Measurements from ENCODE around the gene TCP11L1. TPM values are rescaled to one million over a fixed set of nuclear protein-coding genes. Genes with fewer than 3 reads are reported as not detected.

TCP11L1 gene
- total RNA-seq, 1 donor from 2014 or later = 42.0 TPM

DNA sequence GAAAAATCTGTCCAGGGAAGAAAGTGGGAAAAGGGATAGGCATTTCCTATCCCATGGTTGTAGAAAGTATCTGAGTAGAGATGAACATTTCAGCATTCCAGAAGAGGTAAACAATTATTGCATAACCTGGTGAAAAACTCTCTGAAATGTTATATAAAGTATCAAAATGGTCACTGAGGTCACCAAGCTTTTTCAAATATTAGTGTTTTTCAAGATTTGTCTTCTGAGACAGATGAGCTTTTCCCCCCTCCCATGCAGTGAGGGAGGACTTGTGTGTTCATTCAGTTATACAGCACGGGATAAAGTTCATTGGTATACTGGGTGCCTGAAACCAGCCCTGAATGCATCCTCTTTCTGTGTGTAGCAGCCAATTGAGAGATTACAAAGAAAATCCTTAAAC is 25.6 kb upstream of the TCP11L1 start:
- no peak for DNase-seq
- Mint-ChIP-seq H3K27ac (ENCODE audit: unreplicated experiment) (no peak overlapping the region), H3K4me3 (ENCODE audit: unreplicated experiment) (no peak overlapping the region), H3K36me3 (ENCODE audit: unreplicated experiment) (no peaks in the 10 kb centered on the region), H3K9me3 (ENCODE audit: unreplicated experiment) (peaks cover 13% of the 10 kb centered on the region), H3K4me1 (ENCODE audit: low read depth, unreplicated experiment) (peaks cover 9% of the 10 kb centered on the region), H3K27me3 (ENCODE audit: unreplicated experiment) (peaks cover 6% of the 10 kb centered on the region)
- TF ChIP-seq, protein P1, sequence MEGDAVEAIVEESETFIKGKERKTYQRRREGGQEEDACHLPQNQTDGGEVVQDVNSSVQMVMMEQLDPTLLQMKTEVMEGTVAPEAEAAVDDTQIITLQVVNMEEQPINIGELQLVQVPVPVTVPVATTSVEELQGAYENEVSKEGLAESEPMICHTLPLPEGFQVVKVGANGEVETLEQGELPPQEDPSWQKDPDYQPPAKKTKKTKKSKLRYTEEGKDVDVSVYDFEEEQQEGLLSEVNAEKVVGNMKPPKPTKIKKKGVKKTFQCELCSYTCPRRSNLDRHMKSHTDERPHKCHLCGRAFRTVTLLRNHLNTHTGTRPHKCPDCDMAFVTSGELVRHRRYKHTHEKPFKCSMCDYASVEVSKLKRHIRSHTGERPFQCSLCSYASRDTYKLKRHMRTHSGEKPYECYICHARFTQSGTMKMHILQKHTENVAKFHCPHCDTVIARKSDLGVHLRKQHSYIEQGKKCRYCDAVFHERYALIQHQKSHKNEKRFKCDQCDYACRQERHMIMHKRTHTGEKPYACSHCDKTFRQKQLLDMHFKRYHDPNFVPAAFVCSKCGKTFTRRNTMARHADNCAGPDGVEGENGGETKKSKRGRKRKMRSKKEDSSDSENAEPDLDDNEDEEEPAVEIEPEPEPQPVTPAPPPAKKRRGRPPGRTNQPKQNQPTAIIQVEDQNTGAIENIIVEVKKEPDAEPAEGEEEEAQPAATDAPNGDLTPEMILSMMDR (IDR thresholded peaks at IDR 0.05; ENCODE audit: partially characterized antibody, unreplicated experiment) = no peak

GRCh38 chr11:33015621-33016551 is 23.5 kb upstream of the TCP11L1 start, which contains the start of gene DEPDC7:
TSS of gene DEPDC7 (plus strand) at chr11:33015878. CDS start at chr11:33015956, 78 bp downstream.
- peaks cover 10% of the 10 kb centered on the region for H3K4me1 Mint-ChIP-seq (ENCODE audit: low read depth, unreplicated experiment)
- DNase-seq = peak; percentile 95
- TF ChIP-seq, protein P1 (IDR thresholded peaks at IDR 0.05; ENCODE audit: partially characterized antibody, unreplicated experiment) = no peak
- no peaks in the 10 kb centered on the region for H3K36me3 Mint-ChIP-seq (ENCODE audit: unreplicated experiment)
- H3K27me3 Mint-ChIP-seq (ENCODE audit: unreplicated experiment) = peaks cover 6% of the 10 kb centered on the region
- peak within 1 kb of the TSS; percentile 92 for H3K27ac Mint-ChIP-seq (ENCODE audit: unreplicated experiment)
- peak within 1 kb of the TSS; percentile 97 for H3K4me3 Mint-ChIP-seq (ENCODE audit: unreplicated experiment)
- H3K9me3 Mint-ChIP-seq (ENCODE audit: unreplicated experiment) = peaks cover 13% of the 10 kb centered on the region

GRCh38 chr11:33016654-33017053 is 22.7 kb upstream of the TCP11L1 start:
- no peaks in the 10 kb centered on the region for H3K36me3 Mint-ChIP-seq (ENCODE audit: unreplicated experiment)
- peaks cover 10% of the 10 kb centered on the region for H3K4me1 Mint-ChIP-seq (ENCODE audit: low read depth, unreplicated experiment)
- peak overlapping the region; percentile 92 for H3K27ac Mint-ChIP-seq (ENCODE audit: unreplicated experiment)
- H3K9me3 Mint-ChIP-seq (ENCODE audit: unreplicated experiment) = peaks cover 13% of the 10 kb centered on the region
- DNase-seq = no peak
- TF ChIP-seq, protein P1 (IDR thresholded peaks at IDR 0.05; ENCODE audit: partially characterized antibody, unreplicated experiment) = no peak
- peak overlapping the region; percentile 97 for H3K4me3 Mint-ChIP-seq (ENCODE audit: unreplicated experiment)
- H3K27me3 Mint-ChIP-seq (ENCODE audit: unreplicated experiment) = peaks cover 6% of the 10 kb centered on the region

DNA sequence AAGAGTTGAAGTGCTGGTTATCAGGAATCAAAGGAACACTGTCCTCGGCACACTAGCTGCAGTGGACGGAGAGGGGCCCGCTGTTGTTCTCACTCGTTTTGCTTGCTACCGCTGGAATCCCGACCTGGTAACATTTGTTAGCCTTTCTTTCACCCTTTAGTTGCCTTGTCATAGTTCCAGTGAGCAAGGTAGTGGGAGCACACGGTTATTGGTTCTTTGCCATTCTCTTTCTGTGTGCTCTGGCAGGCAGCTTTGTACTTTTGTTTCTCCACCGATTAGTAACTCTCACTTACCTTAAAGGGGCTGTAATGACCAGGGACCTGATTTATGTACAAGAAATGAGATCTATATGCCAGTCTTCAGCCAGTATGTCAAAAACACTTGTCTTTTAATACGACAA is 21.9 kb upstream of the TCP11L1 start:
- H3K27ac Mint-ChIP-seq (ENCODE audit: unreplicated experiment) = no peak overlapping the region
- peaks cover 6% of the 10 kb centered on the region for H3K27me3 Mint-ChIP-seq (ENCODE audit: unreplicated experiment)
- TF ChIP-seq, protein P1 (IDR thresholded peaks at IDR 0.05; ENCODE audit: partially characterized antibody, unreplicated experiment) = no peak
- peaks cover 10% of the 10 kb centered on the region for H3K4me1 Mint-ChIP-seq (ENCODE audit: low read depth, unreplicated experiment)
- no peak for DNase-seq
- H3K36me3 Mint-ChIP-seq (ENCODE audit: unreplicated experiment) = no peaks in the 10 kb centered on the region
- H3K4me3 Mint-ChIP-seq (ENCODE audit: unreplicated experiment) = peak overlapping the region; percentile 97
- H3K9me3 Mint-ChIP-seq (ENCODE audit: unreplicated experiment) = peaks cover 13% of the 10 kb centered on the region

DNA sequence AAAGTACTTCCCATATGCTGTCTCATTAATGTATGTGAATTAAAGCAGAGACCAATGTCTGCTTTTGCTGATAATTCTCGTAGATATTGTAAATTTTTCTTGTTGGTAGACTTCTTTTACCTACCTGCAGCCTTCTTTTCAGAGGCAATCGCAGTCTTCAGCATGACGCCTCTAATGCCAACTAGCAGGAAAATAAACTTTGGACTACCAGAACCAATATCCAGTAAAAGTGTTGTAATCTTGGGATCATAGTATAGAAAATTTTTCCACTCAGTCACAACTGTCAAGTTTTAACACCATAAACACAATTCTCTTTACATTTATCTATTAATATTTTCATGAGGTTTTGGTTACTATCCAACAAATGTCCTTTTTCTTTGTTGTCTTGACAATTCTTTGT is 21.4 kb upstream of the TCP11L1 start:
- Mint-ChIP-seq H3K27ac (ENCODE audit: unreplicated experiment) (no peak overlapping the region), H3K9me3 (ENCODE audit: unreplicated experiment) (peaks cover 13% of the 10 kb centered on the region), H3K27me3 (ENCODE audit: unreplicated experiment) (peaks cover 6% of the 10 kb centered on the region), H3K36me3 (ENCODE audit: unreplicated experiment) (no peaks in the 10 kb centered on the region), H3K4me1 (ENCODE audit: low read depth, unreplicated experiment) (peaks cover 10% of the 10 kb centered on the region), H3K4me3 (ENCODE audit: unreplicated experiment) (peak overlapping the region; percentile 97)
- DNase-seq = no peak
- TF ChIP-seq, protein P1 (IDR thresholded peaks at IDR 0.05; ENCODE audit: partially characterized antibody, unreplicated experiment) = no peak

All from glutamatergic neuron (in vitro differentiated cells).